ENCODE measurements around the gene KMT5B. TPM values are rescaled to one million over a fixed set of nuclear protein-coding genes. Genes with fewer than 3 reads are reported as not detected.

KMT5B gene
- total RNA-seq, 2 donors from 2014 or later, result 20.7 to 29.8 TPM

DNA sequence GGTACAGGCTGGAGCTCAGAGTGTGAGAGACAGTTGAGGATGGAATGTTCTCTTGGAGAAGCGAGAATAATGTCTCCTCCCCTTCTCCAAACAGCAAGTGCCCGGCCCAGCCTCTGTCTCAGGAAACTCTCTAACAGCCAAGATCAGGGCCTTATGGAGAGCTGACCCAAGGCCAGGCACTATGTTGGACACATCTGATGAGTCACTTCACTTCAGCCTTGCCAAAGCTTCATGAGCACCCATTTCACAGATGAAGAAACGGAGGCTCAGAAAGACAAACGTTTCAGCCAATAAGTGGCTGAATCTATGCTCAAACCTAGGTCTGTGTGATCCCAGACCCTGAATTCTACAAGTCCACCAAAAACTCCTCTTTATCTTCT is 69.8 kb downstream of the KMT5B start:
- ATAC-seq (ENCODE audit: insufficient number of reproducible peaks, low FRiP score, low read depth) (no peak), DNase-seq (ENCODE audit: low spot score) (no peak)
- TF ChIP-seq, protein P1, sequence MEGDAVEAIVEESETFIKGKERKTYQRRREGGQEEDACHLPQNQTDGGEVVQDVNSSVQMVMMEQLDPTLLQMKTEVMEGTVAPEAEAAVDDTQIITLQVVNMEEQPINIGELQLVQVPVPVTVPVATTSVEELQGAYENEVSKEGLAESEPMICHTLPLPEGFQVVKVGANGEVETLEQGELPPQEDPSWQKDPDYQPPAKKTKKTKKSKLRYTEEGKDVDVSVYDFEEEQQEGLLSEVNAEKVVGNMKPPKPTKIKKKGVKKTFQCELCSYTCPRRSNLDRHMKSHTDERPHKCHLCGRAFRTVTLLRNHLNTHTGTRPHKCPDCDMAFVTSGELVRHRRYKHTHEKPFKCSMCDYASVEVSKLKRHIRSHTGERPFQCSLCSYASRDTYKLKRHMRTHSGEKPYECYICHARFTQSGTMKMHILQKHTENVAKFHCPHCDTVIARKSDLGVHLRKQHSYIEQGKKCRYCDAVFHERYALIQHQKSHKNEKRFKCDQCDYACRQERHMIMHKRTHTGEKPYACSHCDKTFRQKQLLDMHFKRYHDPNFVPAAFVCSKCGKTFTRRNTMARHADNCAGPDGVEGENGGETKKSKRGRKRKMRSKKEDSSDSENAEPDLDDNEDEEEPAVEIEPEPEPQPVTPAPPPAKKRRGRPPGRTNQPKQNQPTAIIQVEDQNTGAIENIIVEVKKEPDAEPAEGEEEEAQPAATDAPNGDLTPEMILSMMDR (IDR thresholded peaks at IDR 0.05), result no peak
- Histone ChIP-seq H3K4me3 (no peak overlapping the region), H3K27ac (no peak overlapping the region), H3K9me3 (no peaks in the 10 kb centered on the region), H3K27me3 (replicated peaks; ENCODE audit: insufficient read depth) (no peaks in the 10 kb centered on the region), H3K36me3 (no peaks in the 10 kb centered on the region), H3K4me1 (ENCODE audit: control insufficient read depth in 1 of 2, low read depth in 2 of 2) (peaks cover 0 to 13% of the 10 kb centered on the region in 2 donors)

DNA sequence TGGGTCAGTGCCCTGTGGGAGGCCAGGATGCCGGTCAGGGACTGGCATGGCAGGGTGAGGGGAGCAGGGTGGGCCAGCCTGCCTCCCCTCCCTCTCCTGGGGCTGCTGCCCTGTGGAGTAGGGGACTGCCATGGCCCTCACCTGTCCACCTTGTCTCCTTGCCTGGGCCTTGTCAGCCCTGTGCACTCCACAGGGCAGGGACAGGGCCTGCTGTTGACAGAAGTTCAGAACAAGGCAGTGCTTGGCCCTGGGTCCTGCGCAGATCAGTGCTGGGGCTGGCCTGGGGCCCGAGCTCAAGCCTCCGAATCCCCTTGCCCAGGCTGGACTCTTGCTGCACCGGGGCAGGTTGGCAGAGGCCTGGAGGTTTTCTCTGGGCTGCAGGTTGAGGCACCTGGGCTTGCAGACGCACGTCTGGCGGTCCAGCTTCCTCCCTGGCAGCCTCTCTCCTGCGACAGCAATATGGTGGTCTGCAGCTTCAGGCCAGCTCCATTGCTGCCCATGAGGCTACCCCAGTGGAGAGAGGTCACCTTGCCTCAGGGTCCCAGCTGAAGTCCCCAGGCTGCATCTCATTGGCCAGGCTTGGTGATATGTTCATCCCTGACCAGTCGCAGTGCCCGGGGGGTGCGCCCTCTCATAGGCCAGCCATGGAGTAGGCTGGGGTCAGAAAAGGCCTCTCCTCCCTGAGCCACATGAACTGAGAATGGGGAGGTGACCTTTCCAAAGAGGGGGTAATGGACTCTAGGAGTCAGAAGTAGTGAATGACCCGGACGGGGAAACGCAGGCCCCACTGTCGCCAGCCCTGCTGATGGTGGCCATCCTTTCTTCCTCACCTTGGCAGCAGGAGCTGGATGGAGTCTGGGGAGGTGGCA is 70.4 kb downstream of the KMT5B start:
- TF ChIP-seq, protein P1 (IDR thresholded peaks at IDR 0.05), result no peak
- no peak for ATAC-seq (ENCODE audit: insufficient number of reproducible peaks, low FRiP score, low read depth)
- no peak overlapping the region for H3K27ac ChIP-seq
- H3K27me3 ChIP-seq (replicated peaks; ENCODE audit: insufficient read depth), result no peaks in the 10 kb centered on the region
- no peak overlapping the region for H3K4me3 ChIP-seq
- H3K36me3 ChIP-seq, result no peaks in the 10 kb centered on the region
- H3K4me1 ChIP-seq (ENCODE audit: control insufficient read depth in 1 of 2, low read depth in 2 of 2), result peaks cover 0 to 13% of the 10 kb centered on the region in 2 donors
- no peak for DNase-seq (ENCODE audit: low spot score)
- no peaks in the 10 kb centered on the region for H3K9me3 ChIP-seq

DNA sequence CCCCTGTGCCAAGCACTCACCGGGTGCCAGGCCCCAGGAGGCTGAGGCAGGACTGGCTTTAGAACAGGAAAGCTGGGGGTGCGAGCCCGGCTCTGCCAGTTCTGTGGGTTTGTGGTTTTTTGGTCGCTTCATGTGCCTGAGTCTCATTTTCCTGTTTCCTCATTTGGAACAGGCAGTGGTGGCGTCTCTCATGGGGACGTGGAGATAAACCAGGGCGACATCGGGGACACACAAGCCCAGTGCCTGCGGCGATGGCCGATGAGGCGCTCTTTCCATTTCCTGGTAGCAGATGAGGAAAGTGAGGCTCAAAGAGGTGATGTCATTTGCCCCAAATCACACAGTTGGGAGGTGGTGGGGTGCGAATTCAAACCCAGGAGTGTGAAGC is 71.1 kb downstream of the KMT5B start:
- Histone ChIP-seq H3K4me1 (ENCODE audit: control insufficient read depth in 1 of 2, low read depth in 2 of 2) (peaks cover 0 to 8% of the 10 kb centered on the region in 2 donors), H3K4me3 (no peak overlapping the region), H3K27ac (no peak overlapping the region), H3K27me3 (replicated peaks; ENCODE audit: insufficient read depth) (no peaks in the 10 kb centered on the region), H3K36me3 (no peaks in the 10 kb centered on the region), H3K9me3 (no peaks in the 10 kb centered on the region)
- TF ChIP-seq, protein P1 (IDR thresholded peaks at IDR 0.05), result no peak
- DNase-seq (ENCODE audit: low spot score) (no peak), ATAC-seq (ENCODE audit: insufficient number of reproducible peaks, low FRiP score, low read depth) (no peak)

DNA sequence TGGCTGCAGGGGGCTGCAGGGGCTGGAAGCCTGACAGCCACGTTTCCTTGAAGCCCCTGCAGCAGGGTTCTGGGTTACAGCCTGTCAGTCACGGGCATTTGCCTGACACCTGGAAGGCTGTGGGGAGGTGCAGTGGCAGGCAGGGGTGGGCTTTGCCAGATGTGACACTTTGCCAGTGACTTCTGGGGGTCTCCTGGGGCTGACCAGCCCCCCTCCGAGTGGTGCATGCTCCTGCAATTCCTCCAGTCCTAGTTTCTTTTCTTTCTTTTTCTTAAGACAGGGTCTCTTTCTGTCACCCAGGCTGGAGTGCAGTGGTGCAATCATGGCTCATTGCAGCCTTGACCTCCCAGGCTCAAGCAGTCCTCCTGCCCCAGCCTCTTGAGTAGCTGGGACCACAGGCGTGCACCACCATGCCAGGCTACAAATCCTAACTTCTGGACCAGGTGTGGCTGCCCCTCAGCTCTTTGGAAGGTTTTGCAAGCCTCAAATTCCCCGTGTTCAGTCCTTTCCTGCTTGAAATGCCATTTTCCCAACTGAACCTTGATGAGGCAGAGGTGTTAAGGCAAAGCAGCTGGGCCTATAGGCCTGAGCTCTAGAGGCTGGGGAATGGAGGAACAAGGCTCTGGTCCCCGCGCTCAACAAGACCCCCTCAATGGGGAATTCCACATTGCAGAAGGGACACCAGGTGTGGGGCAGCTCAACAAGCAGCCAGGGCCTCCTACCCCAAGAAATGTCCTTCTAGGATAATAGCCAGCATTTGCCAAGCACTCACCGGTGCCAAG is 71.7 kb downstream of the KMT5B start:
- no peak for ATAC-seq (ENCODE audit: insufficient number of reproducible peaks, low FRiP score, low read depth)
- Histone ChIP-seq H3K36me3 (no peaks in the 10 kb centered on the region), H3K4me3 (no peak overlapping the region), H3K27me3 (replicated peaks; ENCODE audit: insufficient read depth) (no peaks in the 10 kb centered on the region), H3K4me1 (ENCODE audit: control insufficient read depth in 1 of 2, low read depth in 2 of 2) (peaks cover 0 to 2% of the 10 kb centered on the region in 2 donors), H3K9me3 (no peaks in the 10 kb centered on the region), H3K27ac (no peak overlapping the region)
- TF ChIP-seq, protein P1 (IDR thresholded peaks at IDR 0.05), result no peak
- DNase-seq (ENCODE audit: low spot score), result no peak

DNA sequence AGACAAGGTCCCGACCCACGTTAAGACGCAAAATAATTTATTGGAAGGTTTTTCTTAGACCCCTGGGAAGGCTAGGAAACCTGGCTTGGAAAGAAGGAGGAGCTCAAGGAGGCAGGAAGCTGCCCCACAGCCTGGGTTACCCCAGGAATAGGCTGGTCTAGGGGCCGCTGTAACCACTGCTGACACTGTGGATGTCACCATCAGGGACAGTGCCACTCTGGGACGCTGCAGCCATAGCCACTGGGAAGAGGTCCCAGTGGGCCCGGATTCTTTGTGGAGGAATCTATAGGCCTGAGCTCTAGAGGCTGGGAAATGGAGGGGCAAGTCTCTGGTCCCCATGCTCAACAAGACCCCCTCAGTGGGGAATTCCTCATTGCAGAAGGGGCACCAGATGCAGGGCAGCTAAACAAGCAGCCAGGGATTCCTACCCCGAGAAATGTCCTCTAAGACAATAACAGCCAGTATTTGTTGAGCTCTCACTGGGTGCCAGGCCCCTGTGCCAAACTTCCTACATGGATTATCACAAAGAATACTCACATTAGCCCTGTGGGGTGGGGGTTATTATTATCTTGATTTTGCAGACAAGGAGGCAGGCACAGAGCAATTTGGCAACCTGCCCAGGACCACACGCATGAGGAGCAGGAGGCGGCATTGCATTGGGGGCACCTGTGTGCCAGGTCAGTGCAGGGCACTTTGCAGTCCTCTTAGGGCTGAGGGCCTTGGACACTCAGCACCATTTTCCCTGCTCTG is 72.4 kb downstream of the KMT5B start:
- H3K4me1 ChIP-seq (ENCODE audit: control insufficient read depth in 1 of 2, low read depth in 2 of 2), result no peaks in the 10 kb centered on the region
- no peak overlapping the region for H3K27ac ChIP-seq
- DNase-seq (ENCODE audit: low spot score) (no peak), ATAC-seq (ENCODE audit: insufficient number of reproducible peaks, low FRiP score, low read depth) (no peak)
- no peaks in the 10 kb centered on the region for H3K27me3 ChIP-seq (replicated peaks; ENCODE audit: insufficient read depth)
- H3K36me3 ChIP-seq, result no peaks in the 10 kb centered on the region
- H3K9me3 ChIP-seq, result no peaks in the 10 kb centered on the region
- no peak overlapping the region for H3K4me3 ChIP-seq
- TF ChIP-seq, protein P1 (IDR thresholded peaks at IDR 0.05), result no peak

Measured in thoracic aorta (tissue), 2 donors.